Measurements from ENCODE around the gene EVI5L.

GRCh38 chr19:7897292-7897691 lies 67.3 kb downstream of the EVI5L start:
- TF ChIP-seq CTCF (conservative IDR thresholded peaks at IDR 0.05; ENCODE audit: low read depth, low read length) (no peak), EZH2phosphoT487 (IDR thresholded peaks at IDR 0.05; ENCODE audit: borderline replicate concordance, low read length) (no peak)
